Kidney (tissue), 14 donors: ENCODE results near the gene SHF. TPM values are rescaled to one million over a fixed set of nuclear protein-coding genes. Genes with fewer than 3 reads are reported as not detected.

Experiments used
- DNase-seq, 5 donors: peaks; one replicate each; pipeline ENCODE4 v3.0.0-alpha.2; 2013 to 2020
- FAIRE-seq: peaks from 2 replicates; lab custom pipeline; 2012; peaks lifted over from hg19 to GRCh38; lab: Jason Lieb, UNC
- H3K27ac ChIP-seq, 2 donors: one replicate each; pipeline ENCODE4 v1.7.0; 2013; ENCODE audit warnings: low read depth in 2 of 2, low read length in 2 of 2, inconsistent platforms in 1 of 2
- H3K27me3 ChIP-seq: one replicate; pipeline ENCODE4 v1.7.1; 2013; ENCODE audit warnings: low read length, inconsistent platforms; ENCODE audit not compliant: control insufficient read depth, insufficient read depth
- H3K36me3 ChIP-seq, 3 donors: one replicate each; pipeline versions ENCODE4 v1.7.0 to v1.7.1; 2013; ENCODE audit warnings: low read length in 3 of 3, control low read depth in 1 of 3, inconsistent platforms in 1 of 3; ENCODE audit not compliant: insufficient read depth in 3 of 3, control insufficient read depth in 2 of 3
- H3K4me1 ChIP-seq, 3 donors: one replicate each; pipeline versions ENCODE4 v1.7.0 to v1.7.1; 2013; ENCODE audit warnings: low read length in 3 of 3, inconsistent platforms in 1 of 3, low read depth in 1 of 3; ENCODE audit not compliant: control insufficient read depth in 2 of 3, insufficient read depth in 2 of 3
- H3K4me3 ChIP-seq, 3 donors: one replicate each; pipeline versions ENCODE4 v1.7.0 to v1.8.1; 2013; ENCODE audit warnings: low read length in 3 of 3, control low read depth in 1 of 3, inconsistent platforms in 1 of 3
- H3K9ac ChIP-seq, 3 donors: one replicate each; pipeline versions ENCODE4 v1.7.0 to v1.7.1; 2013; ENCODE audit warnings: low read length in 3 of 3, control low read depth in 1 of 3, inconsistent platforms in 1 of 3
- H3K9me3 ChIP-seq, 3 donors: one replicate each; pipeline versions ENCODE4 v1.7.0 to v1.7.1; 2013; ENCODE audit warnings: low read length in 3 of 3, control low read depth in 1 of 3, inconsistent platforms in 1 of 3; ENCODE audit not compliant: control insufficient read depth in 2 of 3, insufficient read depth in 1 of 3
- intact Hi-C: fragments of 100-400 bp; cut with DNase I; formaldehyde crosslinking; loops from one replicate; pipeline ENCODE4 v1.11.1; 2022
- polyA plus RNA-seq: library from polyadenylated mRNA; stranded (reverse); fragments of 350-450 nt; fragmentation: Illumina TruSeq; extraction: RNeasy Lipid Tissue Mini Kit (QIAGEN cat#74804); gene quantifications from one replicate; pipeline ENCODE4 v1.2.3, GENCODE V29; 2014; ENCODE audit warnings: low read depth, low replicate concordance; ENCODE audit not compliant: insufficient read depth
- total RNA-seq: library from RNA; stranded (reverse); fragmentation: NEBNext Ultra II Directional; extraction: Animal tissue kit (Norgen Biotek cat#: 25700); gene quantifications from one replicate; pipeline ENCODE4 v1.2.1, GENCODE V29; 2021
- TF ChIP-seq, protein P1 (sequence below): IDR thresholded peaks from 3 replicates; pipeline ENCODE4 v1.5.1; 2012; ENCODE audit warnings: mild to moderate bottlenecking, moderate library complexity, borderline replicate concordance; ENCODE audit not compliant: insufficient read depth; ENCODE audit errors: extremely low read depth
- donor health status: control.
- donor health status: control.
- donor health status: control.
- donor health status: control.
- donor health status: control.
- donor health status: DM: yes; HTN: yes; CAD: no.
- donor health status: Normal renal cell carcinoma (clear cell type).

The SHF gene
- total and polyA plus RNA-seq, 2 donors from 2014 or later, result 5.2 to 7.7 TPM

DNA sequence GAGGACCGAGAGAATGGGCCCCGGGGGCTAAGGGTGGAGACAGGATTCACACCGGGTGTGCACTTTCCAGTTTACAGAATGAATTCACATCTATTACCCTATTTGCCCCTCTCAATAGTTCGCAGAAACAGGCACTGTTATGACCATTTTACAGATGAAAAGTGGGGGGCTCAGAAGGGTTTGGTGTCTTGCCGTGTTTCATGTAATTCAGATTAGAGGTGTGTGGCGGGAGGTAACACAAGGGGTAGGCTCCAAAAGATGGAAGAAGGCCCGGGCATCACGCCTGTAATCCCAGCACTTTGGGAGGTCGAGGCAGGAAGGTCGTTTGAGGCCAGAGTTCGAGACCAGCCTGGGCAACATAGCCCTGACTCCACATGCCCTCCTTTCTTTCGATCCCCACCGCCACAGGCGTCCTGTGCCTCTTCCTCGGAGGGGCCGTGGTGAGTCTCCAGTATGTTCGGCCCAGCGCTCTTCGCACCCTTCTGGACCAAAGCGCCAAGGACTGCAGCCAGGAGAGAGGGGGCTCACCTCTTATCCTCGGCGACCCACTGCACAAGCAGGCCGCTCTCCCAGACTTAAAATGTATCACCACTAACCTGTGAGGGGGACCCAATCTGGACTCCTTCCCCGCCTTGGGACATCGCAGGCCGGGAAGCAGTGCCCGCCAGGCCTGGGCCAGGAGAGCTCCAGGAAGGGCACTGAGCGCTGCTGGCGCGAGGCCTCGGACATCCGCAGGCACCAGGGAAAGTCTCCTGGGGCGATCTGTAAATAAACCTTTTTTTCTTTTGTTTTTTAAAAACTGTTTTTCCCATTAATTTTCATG lies 70.2 kb downstream of the SHF start:
- Histone ChIP-seq H3K9me3 (no peaks in the 10 kb centered on the region), H3K4me3 (peak overlapping the region in 2 of 3 donors; percentile 9 to 34), H3K27me3 (peaks cover 51% of the 10 kb centered on the region), H3K4me1 (peaks cover 0 to 31% (median 0%) of the 10 kb centered on the region in 3 donors), H3K36me3 (no peaks in the 10 kb centered on the region), H3K9ac (no peak overlapping the region), H3K27ac (no peak overlapping the region)
- intact Hi-C loops, result no loop called here
- DNase-seq, result peak in 2 of 5 donors; percentile 57 to 75
- TF ChIP-seq, protein P1, sequence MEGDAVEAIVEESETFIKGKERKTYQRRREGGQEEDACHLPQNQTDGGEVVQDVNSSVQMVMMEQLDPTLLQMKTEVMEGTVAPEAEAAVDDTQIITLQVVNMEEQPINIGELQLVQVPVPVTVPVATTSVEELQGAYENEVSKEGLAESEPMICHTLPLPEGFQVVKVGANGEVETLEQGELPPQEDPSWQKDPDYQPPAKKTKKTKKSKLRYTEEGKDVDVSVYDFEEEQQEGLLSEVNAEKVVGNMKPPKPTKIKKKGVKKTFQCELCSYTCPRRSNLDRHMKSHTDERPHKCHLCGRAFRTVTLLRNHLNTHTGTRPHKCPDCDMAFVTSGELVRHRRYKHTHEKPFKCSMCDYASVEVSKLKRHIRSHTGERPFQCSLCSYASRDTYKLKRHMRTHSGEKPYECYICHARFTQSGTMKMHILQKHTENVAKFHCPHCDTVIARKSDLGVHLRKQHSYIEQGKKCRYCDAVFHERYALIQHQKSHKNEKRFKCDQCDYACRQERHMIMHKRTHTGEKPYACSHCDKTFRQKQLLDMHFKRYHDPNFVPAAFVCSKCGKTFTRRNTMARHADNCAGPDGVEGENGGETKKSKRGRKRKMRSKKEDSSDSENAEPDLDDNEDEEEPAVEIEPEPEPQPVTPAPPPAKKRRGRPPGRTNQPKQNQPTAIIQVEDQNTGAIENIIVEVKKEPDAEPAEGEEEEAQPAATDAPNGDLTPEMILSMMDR, result no peak
- FAIRE-seq, result no peak

Other genes with a start within 250 kb of the SHF start
- not detected for gene TERB2, start 231.3 kb downstream of the SHF start, total RNA-seq
- gene TERB2, start 231.3 kb downstream of the SHF start, polyA plus RNA-seq, result not detected
- 14.2 TPM for gene SORD, start 164.8 kb downstream of the SHF start, total RNA-seq
- 83.0 TPM for gene SORD, start 164.8 kb downstream of the SHF start, polyA plus RNA-seq
- 0.28 TPM for gene DUOX2, start 73.8 kb downstream of the SHF start, total RNA-seq
- gene DUOX2, start 73.8 kb downstream of the SHF start, polyA plus RNA-seq, result 0.26 TPM
- gene DUOXA2, start 73.6 kb downstream of the SHF start, total RNA-seq, result not detected
- gene DUOXA2, start 73.6 kb downstream of the SHF start, polyA plus RNA-seq, result 0.37 TPM
- gene DUOXA1, start 58.1 kb downstream of the SHF start, total RNA-seq, result 1.4 TPM
- gene DUOXA1, start 58.1 kb downstream of the SHF start, polyA plus RNA-seq, result 0.52 TPM
- gene DUOX1, start 58.0 kb downstream of the SHF start, total RNA-seq, result 1.6 TPM
- gene DUOX1, start 58.0 kb downstream of the SHF start, polyA plus RNA-seq, result 0.26 TPM
- gene SLC28A2, start 64.3 kb upstream of the SHF start, total RNA-seq, result not detected
- 0.17 TPM for gene SLC28A2, start 64.3 kb upstream of the SHF start, polyA plus RNA-seq
- 79.5 TPM for gene GATM, start 190.6 kb upstream of the SHF start, total RNA-seq
- 421 TPM for gene GATM, start 190.6 kb upstream of the SHF start, polyA plus RNA-seq